Measurements from ENCODE around the gene TRPM7. TPM values are rescaled to one million over a fixed set of nuclear protein-coding genes. Genes with fewer than 3 reads are reported as not detected.

The TRPM7 gene
- total and polyA plus RNA-seq, 2 experiments from 2014 or later = 10.2 to 47.8 TPM

DNA sequence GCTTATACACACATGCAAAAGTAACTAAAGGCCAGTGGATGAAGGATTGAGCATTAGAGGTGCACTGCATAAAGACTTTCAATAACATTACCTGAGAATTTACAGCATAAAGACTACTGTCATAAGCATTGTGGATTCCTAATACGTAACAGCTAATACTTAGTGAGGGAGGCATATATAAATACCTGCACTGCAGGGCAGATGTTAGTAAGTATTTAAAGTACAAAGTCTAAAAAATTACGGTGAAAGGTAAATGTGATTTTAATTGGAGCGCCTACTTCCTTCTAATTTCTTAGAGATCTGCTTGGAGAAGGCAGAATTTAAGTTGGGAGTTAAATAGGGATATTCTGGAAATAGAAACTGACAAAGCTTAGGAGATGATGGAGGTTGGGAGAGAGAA is 25.4 kb upstream of the TRPM7 start:
- Histone ChIP-seq H3K4me1 (ENCODE audit: low read depth) (peaks cover 37% of the 10 kb centered on the region), H3K4me3 (no peak overlapping the region), H3K9me3 (ENCODE audit: low read depth) (no peaks in the 10 kb centered on the region), H3K27me3 (no peaks in the 10 kb centered on the region), H3K27ac (peak overlapping the region; percentile 79), H3K36me3 (peaks cover 4% of the 10 kb centered on the region)
- DNase-seq (ENCODE audit: low read depth in 1 of 2, low spot score in 1 of 2) = no peak
- TF ChIP-seq, protein P1, sequence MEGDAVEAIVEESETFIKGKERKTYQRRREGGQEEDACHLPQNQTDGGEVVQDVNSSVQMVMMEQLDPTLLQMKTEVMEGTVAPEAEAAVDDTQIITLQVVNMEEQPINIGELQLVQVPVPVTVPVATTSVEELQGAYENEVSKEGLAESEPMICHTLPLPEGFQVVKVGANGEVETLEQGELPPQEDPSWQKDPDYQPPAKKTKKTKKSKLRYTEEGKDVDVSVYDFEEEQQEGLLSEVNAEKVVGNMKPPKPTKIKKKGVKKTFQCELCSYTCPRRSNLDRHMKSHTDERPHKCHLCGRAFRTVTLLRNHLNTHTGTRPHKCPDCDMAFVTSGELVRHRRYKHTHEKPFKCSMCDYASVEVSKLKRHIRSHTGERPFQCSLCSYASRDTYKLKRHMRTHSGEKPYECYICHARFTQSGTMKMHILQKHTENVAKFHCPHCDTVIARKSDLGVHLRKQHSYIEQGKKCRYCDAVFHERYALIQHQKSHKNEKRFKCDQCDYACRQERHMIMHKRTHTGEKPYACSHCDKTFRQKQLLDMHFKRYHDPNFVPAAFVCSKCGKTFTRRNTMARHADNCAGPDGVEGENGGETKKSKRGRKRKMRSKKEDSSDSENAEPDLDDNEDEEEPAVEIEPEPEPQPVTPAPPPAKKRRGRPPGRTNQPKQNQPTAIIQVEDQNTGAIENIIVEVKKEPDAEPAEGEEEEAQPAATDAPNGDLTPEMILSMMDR (IDR thresholded peaks at IDR 0.05; ENCODE audit: low read depth, low read length) = no peak

DNA sequence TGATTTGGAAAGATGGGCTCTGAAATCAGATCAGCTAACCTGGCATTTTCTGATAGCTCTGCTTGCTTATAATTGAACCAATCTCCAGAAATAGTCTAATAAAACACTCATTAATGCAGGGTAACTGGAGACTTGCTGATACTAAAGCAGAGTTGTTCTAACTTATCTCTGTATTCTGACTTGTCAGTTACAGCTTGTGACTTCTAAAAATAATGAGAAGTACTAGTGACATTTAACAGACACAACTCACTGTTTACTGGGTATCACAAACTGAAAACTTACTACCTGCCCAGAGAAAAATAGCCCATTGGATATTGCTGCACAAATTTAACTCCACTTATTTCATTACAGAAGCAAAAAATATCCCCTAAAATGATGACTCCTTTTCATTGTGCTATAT is 24.0 kb upstream of the TRPM7 start:
- Histone ChIP-seq H3K27ac (peak overlapping the region; percentile 79), H3K9me3 (ENCODE audit: low read depth) (no peaks in the 10 kb centered on the region), H3K36me3 (peaks cover 4% of the 10 kb centered on the region), H3K4me3 (no peak overlapping the region), H3K4me1 (ENCODE audit: low read depth) (peaks cover 30% of the 10 kb centered on the region), H3K27me3 (no peaks in the 10 kb centered on the region)
- TF ChIP-seq, protein P1 (IDR thresholded peaks at IDR 0.05; ENCODE audit: low read depth, low read length) = no peak
- DNase-seq (ENCODE audit: low read depth in 1 of 2, low spot score in 1 of 2) = peak in 1 of 2 donors; percentile 56

DNA sequence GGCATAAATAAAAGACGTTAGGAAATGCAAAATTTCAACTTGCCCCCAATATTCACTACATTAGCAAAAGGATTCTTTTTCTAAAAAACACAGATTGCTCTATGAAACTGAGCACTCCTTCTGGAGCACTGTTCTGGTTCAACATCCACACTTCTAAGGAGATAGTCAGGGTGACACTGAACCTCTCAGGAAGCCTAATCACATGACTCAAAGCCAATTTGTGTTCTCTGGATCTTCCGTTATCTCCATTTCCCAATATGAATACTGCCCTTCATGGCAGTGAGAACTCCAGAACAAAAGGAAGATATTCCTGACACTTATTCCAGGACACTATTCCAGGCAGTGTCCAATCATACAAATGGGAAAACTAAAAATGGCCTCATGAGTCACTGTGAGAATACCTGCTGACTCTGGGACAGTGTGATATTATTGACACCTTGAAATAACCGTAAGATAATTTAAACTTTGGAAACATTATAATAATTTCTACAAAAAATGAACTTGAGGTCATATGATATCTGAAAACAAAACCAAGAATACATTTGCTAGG is 21.4 kb upstream of the TRPM7 start:
- Histone ChIP-seq H3K27ac (peak overlapping the region; percentile 56), H3K36me3 (peaks cover 8% of the 10 kb centered on the region), H3K27me3 (no peaks in the 10 kb centered on the region), H3K4me3 (no peak overlapping the region), H3K9me3 (ENCODE audit: low read depth) (no peaks in the 10 kb centered on the region), H3K4me1 (ENCODE audit: low read depth) (peaks cover 30% of the 10 kb centered on the region)
- TF ChIP-seq, protein P1 (IDR thresholded peaks at IDR 0.05; ENCODE audit: low read depth, low read length) = no peak
- no peak for DNase-seq (ENCODE audit: low read depth in 1 of 2, low spot score in 1 of 2)

DNA sequence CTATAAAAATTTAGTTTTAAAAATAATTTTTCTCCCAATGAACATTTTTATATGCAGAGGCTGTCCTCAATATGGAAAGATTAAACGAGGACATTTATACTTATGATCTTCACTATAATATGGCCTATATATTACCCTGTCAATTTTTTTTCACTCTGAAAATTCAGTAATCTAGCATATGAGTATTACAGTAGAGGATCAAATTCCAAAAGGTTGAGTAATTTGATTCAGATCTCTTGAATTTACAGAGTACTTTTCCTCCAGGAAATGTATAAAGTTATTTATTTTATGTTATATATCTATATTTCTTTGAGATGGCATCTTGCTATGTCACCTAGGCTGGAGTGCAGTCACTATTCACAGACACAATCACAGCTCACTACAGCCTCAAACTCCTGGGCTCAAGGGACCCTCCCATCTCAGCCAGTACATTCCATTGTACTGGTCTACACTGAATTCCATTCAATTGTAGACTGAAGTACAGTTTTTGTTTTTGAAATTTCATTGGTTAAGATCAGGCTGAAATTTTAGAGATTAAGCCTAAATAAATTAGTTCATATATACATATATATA is 16.3 kb upstream of the TRPM7 start:
- no peak for DNase-seq (ENCODE audit: low read depth in 1 of 2, low spot score in 1 of 2)
- Histone ChIP-seq H3K27ac (no peak overlapping the region), H3K27me3 (no peaks in the 10 kb centered on the region), H3K4me3 (no peak overlapping the region), H3K36me3 (peaks cover 8% of the 10 kb centered on the region), H3K4me1 (ENCODE audit: low read depth) (no peaks in the 10 kb centered on the region), H3K9me3 (ENCODE audit: low read depth) (no peaks in the 10 kb centered on the region)
- TF ChIP-seq, protein P1 (IDR thresholded peaks at IDR 0.05; ENCODE audit: low read depth, low read length) = no peak

DNA sequence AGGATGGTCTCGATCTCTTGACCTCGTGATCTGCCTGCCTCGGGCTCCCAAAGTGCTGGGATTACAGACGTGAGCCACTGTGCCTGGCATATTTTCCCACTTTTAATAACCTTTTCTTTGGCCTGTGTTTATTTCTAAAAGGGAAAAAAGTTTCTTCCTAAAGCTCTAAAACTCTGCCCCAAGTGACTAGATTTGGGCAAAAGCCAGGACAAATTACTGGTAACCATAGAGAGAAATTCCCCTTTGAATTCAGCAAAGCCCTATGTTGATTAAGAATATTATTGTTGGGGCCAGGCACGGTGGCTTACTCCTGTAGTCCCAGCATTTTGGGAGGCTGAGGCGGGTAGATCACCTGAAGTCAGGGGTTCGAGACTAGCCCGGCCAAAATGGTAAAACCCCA is 11.5 kb upstream of the TRPM7 start:
- Histone ChIP-seq H3K36me3 (no peaks in the 10 kb centered on the region), H3K27ac (no peak overlapping the region), H3K27me3 (no peaks in the 10 kb centered on the region), H3K9me3 (ENCODE audit: low read depth) (no peaks in the 10 kb centered on the region), H3K4me1 (ENCODE audit: low read depth) (no peaks in the 10 kb centered on the region), H3K4me3 (no peak overlapping the region)
- no peak for DNase-seq (ENCODE audit: low read depth in 1 of 2, low spot score in 1 of 2)
- TF ChIP-seq, protein P1 (IDR thresholded peaks at IDR 0.05; ENCODE audit: low read depth, low read length) = no peak
